GM19035 (cell line): ENCODE measurements around the gene DNAJC15.
A peak's percentile ranks its signal among the peaks of the same experiment; 100 is the strongest.
"Not testable (repeated sequence)": the region's sequence is repeated elsewhere in the genome, so short reads cannot be mapped to it uniquely, and the experiment has no call there.

ENCODE experiments used
- ATAC-seq: cut with Tn5 transposase; IDR thresholded peaks from one replicate; pipeline ENCODE4 v1.9.1; 2021; ENCODE audit not compliant: unreplicated experiment

The DNAJC15 gene

GRCh38 chr13:43023289-43023963 lies at the start of gene DNAJC15:
Gene DNAJC15 (plus strand): TSS chr13:43023586. CDS start chr13:43023627, 41 bp downstream.
- peak; percentile 84 for ATAC-seq

DNA sequence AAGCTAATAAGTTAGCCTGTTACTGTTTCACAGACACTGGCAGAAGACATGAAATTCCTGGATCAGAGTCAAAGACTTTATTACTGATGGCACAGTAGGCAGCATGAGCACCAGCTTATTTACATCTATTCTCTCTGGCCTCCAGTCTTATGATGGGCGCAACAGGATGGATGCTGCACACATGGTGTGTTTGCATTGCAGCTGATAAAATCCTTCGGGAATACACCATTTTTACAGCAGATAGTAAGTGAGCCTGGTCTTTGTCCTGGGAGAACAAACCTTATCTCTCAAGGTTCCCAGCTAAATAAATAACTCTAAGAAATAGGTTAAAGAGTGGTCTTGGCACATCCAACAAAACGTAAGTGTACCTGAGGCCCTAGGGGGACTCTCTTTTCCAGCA lies 47.3 kb upstream of the DNAJC15 start:
- ATAC-seq: no peak

DNA sequence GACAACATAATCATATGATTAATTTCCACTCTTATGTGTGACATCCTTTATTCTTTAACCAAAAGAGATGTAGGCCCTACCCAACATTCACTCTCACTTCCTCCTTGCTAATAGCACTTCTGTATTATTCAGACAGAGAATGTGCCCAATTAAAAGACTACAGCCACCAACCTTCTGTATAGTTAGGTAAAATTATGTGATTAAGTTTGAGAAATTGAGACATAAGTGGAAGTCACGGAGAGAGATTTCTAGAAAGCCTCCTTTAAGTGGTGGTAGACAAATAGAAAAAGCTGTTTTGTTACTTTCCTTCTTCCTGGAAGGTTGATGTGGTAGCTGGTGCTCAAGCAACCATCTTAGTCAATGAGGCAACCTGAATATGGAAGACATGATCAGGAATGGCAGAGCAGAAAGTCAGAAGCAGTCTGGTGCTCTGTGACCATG lies 46.1 kb upstream of the DNAJC15 start:
- ATAC-seq: no peak

- ATAC-seq: no peak
These were observed 42.1 kb upstream of the DNAJC15 start for GRCh38 chr13:42981317-42981716.

GRCh38 chr13:42981853-42982252 lies 41.5 kb upstream of the DNAJC15 start:
- ATAC-seq: no peak

DNA sequence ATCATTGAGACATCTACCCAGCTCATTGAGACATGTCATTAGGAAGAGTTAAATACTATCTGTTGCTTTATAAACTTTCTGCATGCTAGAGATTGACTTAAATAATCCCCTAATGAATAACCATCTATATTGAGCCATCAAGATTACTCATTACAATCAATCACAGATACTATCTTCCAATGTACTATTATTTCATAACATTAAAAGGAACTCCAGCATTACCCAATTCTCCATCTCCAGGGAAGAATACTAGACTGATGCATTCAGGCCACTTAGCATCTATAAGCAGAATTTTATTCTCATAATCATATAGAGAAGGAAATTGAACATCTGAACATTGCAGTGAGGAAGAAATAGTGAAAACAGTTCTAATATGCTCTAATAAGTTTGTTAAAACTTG lies 39.4 kb upstream of the DNAJC15 start:
- ATAC-seq: no peak

- no peak for ATAC-seq
These were observed 38.7 kb upstream of the DNAJC15 start for GRCh38 chr13:42984691-42985090.

DNA sequence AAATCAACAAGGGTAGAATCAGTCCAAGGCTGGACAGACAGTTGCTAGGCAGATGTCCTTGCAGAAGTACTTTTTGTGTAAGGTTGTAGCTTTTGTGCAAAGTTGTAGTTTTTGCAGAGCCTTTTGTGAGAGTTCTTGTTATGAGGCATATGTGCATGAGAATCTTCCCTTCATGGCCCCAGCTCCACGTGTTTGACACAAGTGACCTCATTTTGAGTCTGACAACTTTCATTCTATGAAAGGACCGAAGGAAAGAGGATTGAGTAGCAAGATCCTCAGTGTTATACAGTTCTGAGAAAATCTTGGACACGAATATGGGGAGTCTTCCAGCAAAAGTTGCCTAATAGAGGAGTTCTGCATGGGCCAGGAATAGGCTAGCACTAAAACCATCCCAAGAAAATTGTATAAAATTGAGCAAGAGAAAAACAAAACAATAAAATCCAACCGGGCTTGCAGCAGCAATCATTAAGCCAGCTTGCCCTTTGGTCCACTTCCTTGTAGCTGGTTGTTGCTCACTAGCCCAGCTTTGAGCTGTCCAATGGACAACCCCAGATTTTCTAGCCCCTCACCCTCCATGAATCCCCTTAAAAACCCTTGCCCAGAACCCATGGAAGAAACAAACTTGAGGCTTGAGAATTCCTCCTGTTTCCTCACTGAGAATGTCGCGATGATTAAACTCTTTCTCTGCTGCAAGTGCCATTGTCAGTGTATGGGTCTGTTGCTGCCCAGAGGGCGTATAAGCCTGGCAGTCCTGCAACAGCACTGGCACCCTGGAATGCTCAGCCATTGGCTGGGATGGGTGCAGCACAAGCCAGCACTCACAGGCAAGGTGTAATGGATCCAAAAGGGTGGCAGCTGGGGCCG lies 37.8 kb upstream of the DNAJC15 start:
- no peak for ATAC-seq

GRCh38 chr13:42986176-42986574 lies 37.2 kb upstream of the DNAJC15 start:
- no peak for ATAC-seq

DNA sequence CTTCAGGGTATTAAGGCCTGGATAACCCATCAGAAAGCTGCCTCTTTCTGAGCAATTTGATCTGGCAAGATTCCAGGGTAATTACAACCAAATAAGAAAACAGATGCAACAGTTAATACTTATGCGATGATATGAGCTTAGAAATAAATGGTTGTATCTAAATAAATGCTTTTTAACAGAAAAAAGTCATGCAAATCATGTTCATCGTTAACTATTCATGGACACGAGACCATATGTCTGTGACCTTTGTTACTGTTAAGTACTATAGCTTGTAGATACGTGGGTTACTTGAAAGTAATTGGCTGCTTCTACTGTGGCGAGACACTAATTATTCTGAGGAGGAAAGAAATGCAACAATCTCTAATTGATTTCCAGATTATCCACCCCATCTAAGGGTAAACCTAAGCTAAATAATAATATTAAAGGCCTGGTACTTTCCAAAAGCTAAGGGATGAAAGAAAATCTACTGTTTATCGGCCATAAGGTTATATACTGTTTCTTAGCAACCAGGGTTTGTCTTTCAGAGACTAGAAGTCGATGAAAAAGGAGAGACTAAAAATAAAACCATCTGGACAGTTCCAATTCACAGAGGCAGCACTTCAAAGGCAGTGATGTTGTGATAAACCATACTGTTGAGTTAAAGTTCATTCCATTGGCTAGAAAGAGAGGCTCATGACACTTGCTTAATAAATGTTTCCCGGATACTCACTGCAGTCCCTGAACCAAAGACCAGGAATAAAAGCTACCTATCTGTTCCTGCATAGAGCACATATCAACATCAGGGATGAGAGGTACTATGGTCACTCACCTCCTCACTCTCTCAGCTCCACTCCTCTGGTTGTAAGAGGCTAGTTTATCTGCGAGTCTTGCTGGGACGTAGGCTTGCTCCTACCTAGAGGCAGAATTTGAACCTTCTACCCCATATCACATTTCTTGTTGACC lies 32.8 kb upstream of the DNAJC15 start:
- no peak for ATAC-seq

DNA sequence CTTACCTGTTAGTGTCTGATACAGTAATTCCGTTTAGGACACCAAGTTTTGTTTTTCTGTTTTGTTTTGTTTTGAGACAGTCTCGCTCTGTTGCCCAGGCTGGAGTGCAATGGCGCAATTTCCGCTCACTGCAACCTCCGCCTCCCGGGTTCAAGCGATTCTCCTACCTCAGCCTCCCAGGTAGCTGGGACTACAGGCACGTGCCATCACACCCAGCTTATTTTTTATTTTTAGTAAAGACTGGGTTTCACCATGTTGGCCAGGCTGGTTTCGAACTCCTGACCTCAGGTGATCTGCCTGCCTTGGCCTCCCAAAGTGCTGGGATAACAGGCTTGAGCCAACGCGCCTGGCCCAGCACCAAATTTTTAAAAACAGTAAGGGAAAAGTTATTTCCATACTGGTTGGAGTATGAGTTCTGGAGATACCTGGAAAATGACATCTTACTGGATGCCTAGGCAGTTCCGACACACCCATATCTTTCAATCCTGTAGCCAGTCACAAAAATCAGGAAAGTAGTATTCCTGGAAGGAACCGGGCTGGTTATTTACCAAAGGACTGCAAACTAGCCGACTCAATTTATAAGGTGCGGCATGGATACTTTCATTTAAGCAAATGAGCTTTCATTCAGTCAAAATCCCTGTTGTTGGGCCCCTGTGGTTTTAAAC lies 32.0 kb upstream of the DNAJC15 start:
- ATAC-seq: not testable (repeated sequence)

DNA sequence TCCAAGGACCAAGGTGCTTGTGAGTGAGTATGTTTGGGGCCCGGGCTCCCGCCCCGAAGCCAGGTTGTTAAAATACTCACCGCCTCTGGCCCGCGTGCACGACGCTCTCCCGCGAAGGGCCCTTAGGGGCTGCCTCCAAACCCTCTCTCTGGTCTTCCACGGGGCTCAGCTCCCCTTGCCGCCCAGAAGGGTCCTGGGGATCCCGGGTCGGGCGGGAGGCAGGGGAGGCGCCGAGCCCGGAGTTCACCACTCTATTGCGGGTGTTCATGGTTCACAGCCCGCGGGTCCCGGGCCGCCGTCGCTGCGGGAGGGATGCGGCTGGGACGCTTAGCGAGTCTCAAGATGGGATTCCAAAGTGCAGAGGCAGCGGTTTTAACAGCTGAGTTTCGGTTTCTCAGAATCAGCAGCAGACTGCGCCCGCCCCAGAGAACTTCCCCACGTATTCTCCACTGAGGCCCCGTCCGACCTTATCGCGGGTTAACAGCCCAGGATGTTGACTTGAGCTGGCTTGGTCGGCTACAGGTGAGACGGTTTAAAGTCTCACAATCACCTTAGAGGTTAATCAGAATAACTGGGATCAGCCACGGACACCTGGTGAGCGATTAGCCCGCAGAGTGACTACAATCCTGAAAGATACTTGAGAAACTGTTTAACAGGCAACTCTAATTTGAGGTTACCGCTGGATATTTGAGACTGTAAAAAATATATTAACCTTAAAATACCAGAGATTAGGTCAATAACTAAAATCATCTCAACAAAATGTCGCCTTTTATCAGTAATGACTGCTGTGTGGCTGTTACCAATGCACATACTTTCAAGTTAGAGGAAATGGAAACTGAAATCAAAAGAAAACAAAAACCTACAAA lies 31.3 kb upstream of the DNAJC15 start, which contains the start of gene EPSTI1:
TSS of gene EPSTI1 (minus strand) at position 344 of the 866 bp plus-strand sequence. CDS start at position 268, 76 bp downstream.
- peak; percentile 72 for ATAC-seq

- peak; percentile 17 for ATAC-seq
These were observed 30.6 kb upstream of the DNAJC15 start for GRCh38 chr13:42992764-42993122.

GRCh38 chr13:42994878-42995277 lies 28.5 kb upstream of the DNAJC15 start:
- ATAC-seq: no peak

DNA sequence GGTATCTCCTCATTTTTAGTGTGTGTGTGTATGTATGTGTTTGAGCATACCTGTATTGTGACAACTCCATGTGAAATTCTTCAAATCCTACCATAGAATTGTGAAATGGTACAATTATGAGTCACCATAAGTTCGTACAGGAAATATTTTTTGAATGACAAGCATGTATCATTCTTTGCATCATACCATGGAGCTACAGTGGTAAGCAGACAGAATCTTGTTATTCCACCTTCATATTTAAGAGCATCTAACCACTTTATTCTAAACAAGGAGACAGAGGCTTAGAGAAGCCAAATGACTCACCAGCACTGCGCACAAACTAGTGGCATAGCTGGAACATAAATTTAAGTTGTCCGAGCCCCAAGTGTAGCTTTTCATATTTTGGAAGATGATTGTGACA lies 26.8 kb upstream of the DNAJC15 start:
- ATAC-seq: no peak

- ATAC-seq: peak; percentile 56
These were observed 26.0 kb upstream of the DNAJC15 start for GRCh38 chr13:42997381-42997780.

- ATAC-seq: no peak
These were observed 23.9 kb upstream of the DNAJC15 start for GRCh38 chr13:42999491-42999890.

DNA sequence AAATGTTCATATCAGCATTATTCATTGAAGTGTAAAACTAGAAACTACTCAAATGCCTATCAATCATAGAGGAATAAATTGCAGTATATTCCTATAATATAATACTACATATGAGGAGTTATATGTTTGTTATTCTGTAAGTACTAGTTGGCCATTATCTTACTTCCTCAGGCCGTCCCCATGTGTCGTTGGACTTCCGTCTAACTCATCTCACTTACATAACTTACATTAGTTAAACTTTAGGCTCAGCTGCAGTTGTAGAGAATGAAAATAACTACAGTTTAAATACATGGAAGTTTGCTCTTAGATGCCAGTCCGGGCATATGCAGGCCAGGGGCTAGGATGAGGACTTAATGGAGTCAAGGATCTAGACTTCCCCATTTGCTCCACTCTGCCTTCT lies 22.7 kb upstream of the DNAJC15 start:
- no peak for ATAC-seq

GRCh38 chr13:43002021-43002420 lies 21.4 kb upstream of the DNAJC15 start:
- ATAC-seq: no peak

DNA sequence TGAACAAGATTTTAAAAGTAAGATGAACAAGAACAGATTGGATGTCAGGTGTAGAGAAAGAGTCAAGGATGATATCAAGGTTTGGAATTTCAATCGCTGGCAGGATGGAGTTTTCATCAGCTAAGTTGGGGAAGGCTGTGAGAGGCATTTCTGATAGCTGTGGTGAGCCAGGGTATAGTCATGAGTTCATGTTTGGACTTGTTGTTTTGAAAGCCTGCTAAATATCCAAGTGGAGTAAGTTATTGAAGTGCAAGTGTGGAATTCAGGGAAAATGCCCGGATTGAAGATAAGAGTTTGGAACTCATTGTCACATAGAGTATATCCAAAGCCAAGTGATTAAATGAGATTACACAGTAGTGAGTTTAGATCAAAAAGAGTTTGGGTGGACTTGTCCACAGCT lies 20.4 kb upstream of the DNAJC15 start:
- ATAC-seq: no peak
